ENCODE results near the gene IL12RB1.

Gene IL12RB1

GRCh38 chr19:18118420-18119012 lies 31.8 kb upstream of the IL12RB1 start:
- ATAC-seq (ENCODE audit: low read depth) (no peak; the same call in 2 of the 3 replicates), DNase-seq (ENCODE audit: low spot score) (no peak)
- Histone ChIP-seq H3K36me3 (ENCODE audit: low read depth) (no peaks in the 10 kb centered on the region; the same call in 1 of the 2 replicates), H3K4me1 (ENCODE audit: insufficient read depth, poor library complexity, severe bottlenecking) (no peaks in the 10 kb centered on the region), H3K9me3 (ENCODE audit: severe bottlenecking) (no peaks in the 10 kb centered on the region), H3K4me3 (ENCODE audit: severe bottlenecking) (peak overlapping the region; percentile 42), H3K27ac (ENCODE audit: poor library complexity, severe bottlenecking) (peak overlapping the region; percentile 13), H3K27me3 (ENCODE audit: insufficient read depth, poor library complexity, severe bottlenecking) (no peaks in the 10 kb centered on the region)
- no peak for TF ChIP-seq CTCF (IDR thresholded peaks at IDR 0.05; ENCODE audit: poor library complexity, severe bottlenecking)

GRCh38 chr19:18117692-18118378 lies 31.1 kb upstream of the IL12RB1 start:
- Histone ChIP-seq H3K4me3 (ENCODE audit: severe bottlenecking) (peak overlapping the region; percentile 42), H3K27ac (ENCODE audit: poor library complexity, severe bottlenecking) (peak overlapping the region; percentile 13), H3K9me3 (ENCODE audit: severe bottlenecking) (no peaks in the 10 kb centered on the region), H3K4me1 (ENCODE audit: insufficient read depth, poor library complexity, severe bottlenecking) (no peaks in the 10 kb centered on the region), H3K27me3 (ENCODE audit: insufficient read depth, poor library complexity, severe bottlenecking) (no peaks in the 10 kb centered on the region), H3K36me3 (ENCODE audit: low read depth) (no peaks in the 10 kb centered on the region; the same call in 1 of the 2 replicates)
- no peak for DNase-seq (ENCODE audit: low spot score)
- ATAC-seq (ENCODE audit: low read depth) = peak; percentile 72
- TF ChIP-seq CTCF (IDR thresholded peaks at IDR 0.05; ENCODE audit: poor library complexity, severe bottlenecking) = peak; percentile 20

GRCh38 chr19:18117364-18117691 lies 30.6 kb upstream of the IL12RB1 start:
- TF ChIP-seq CTCF (IDR thresholded peaks at IDR 0.05; ENCODE audit: poor library complexity, severe bottlenecking) = no peak
- Histone ChIP-seq H3K27ac (ENCODE audit: poor library complexity, severe bottlenecking) (no peak overlapping the region), H3K4me3 (ENCODE audit: severe bottlenecking) (peak overlapping the region; percentile 42), H3K9me3 (ENCODE audit: severe bottlenecking) (no peaks in the 10 kb centered on the region), H3K27me3 (ENCODE audit: insufficient read depth, poor library complexity, severe bottlenecking) (no peaks in the 10 kb centered on the region), H3K4me1 (ENCODE audit: insufficient read depth, poor library complexity, severe bottlenecking) (no peaks in the 10 kb centered on the region), H3K36me3 (ENCODE audit: low read depth) (no peaks in the 10 kb centered on the region; the same call in 1 of the 2 replicates)
- no peak for ATAC-seq (ENCODE audit: low read depth)
- DNase-seq (ENCODE audit: low spot score) = no peak

GRCh38 chr19:18114483-18114882 lies 27.7 kb upstream of the IL12RB1 start:
- peaks cover 6% of the 10 kb centered on the region; the same call in 1 of the 2 replicates for H3K36me3 ChIP-seq (ENCODE audit: low read depth)
- no peak for TF ChIP-seq CTCF (IDR thresholded peaks at IDR 0.05; ENCODE audit: poor library complexity, severe bottlenecking)
- no peaks in the 10 kb centered on the region for H3K27me3 ChIP-seq (ENCODE audit: insufficient read depth, poor library complexity, severe bottlenecking)
- no peaks in the 10 kb centered on the region for H3K4me1 ChIP-seq (ENCODE audit: insufficient read depth, poor library complexity, severe bottlenecking)
- H3K9me3 ChIP-seq (ENCODE audit: severe bottlenecking) = no peaks in the 10 kb centered on the region
- H3K4me3 ChIP-seq (ENCODE audit: severe bottlenecking) = no peak overlapping the region
- DNase-seq (ENCODE audit: low spot score) = no peak
- ATAC-seq (ENCODE audit: low read depth) = no peak
- no peak overlapping the region for H3K27ac ChIP-seq (ENCODE audit: poor library complexity, severe bottlenecking)

GRCh38 chr19:18113827-18114226 lies 27.1 kb upstream of the IL12RB1 start:
- no peak for ATAC-seq (ENCODE audit: low read depth)
- DNase-seq (ENCODE audit: low spot score) = peak; percentile 23
- Histone ChIP-seq H3K36me3 (ENCODE audit: low read depth) (peaks cover 6% of the 10 kb centered on the region; the same call in 1 of the 2 replicates), H3K4me3 (ENCODE audit: severe bottlenecking) (no peak overlapping the region), H3K9me3 (ENCODE audit: severe bottlenecking) (no peaks in the 10 kb centered on the region), H3K27ac (ENCODE audit: poor library complexity, severe bottlenecking) (no peak overlapping the region), H3K4me1 (ENCODE audit: insufficient read depth, poor library complexity, severe bottlenecking) (no peaks in the 10 kb centered on the region), H3K27me3 (ENCODE audit: insufficient read depth, poor library complexity, severe bottlenecking) (no peaks in the 10 kb centered on the region)
- TF ChIP-seq CTCF (IDR thresholded peaks at IDR 0.05; ENCODE audit: poor library complexity, severe bottlenecking) = no peak
